Gastroesophageal sphincter (tissue), 4 donors: ENCODE results near the gene STEAP3. TPM values are rescaled to one million over a fixed set of nuclear protein-coding genes. Genes with fewer than 3 reads are reported as not detected.

Source experiments
- ATAC-seq: fragments of 150-250 bp; one replicate; pipeline ENCODE4 v1.9.1; 2016; ENCODE audit warnings: mild to moderate bottlenecking, moderate library complexity
- H3K27ac ChIP-seq, 4 donors: fragments of 200-600 bp; sonication (generic) in 3 of 4; 1 replicate in 3 of 4; 2 replicates in 1 of 4; pipeline ENCODE4 v1.5.1; 2016 to 2019
- H3K27me3 ChIP-seq: fragments of 200-600 bp; sonication (generic); one replicate; pipeline ENCODE4 v1.5.1; 2019
- H3K36me3 ChIP-seq, 2 donors: fragments of 200-600 bp; sonication (generic); one replicate each; pipeline ENCODE4 v1.5.1; 2019; ENCODE audit warnings: control low read depth in 1 of 2
- H3K4me1 ChIP-seq, 3 donors: fragments of 200-600 bp; sonication (generic); 1 replicate in 2 of 3; 2 replicates in 1 of 3; pipeline ENCODE4 v1.5.1; 2016 to 2019; ENCODE audit warnings: control low read depth in 2 of 3
- H3K4me3 ChIP-seq, 2 donors: fragments of 200-600 bp; sonication (generic); one replicate each; pipeline ENCODE4 v1.5.1; 2019; ENCODE audit warnings: mild to moderate bottlenecking in 1 of 2, moderate library complexity in 1 of 2
- H3K9me3 ChIP-seq, 3 donors: fragments of 200-600 bp; sonication (generic); one replicate each; pipeline ENCODE4 v1.5.1; 2017 to 2019; ENCODE audit warnings: control low read depth in 2 of 3
- CTCF ChIP-seq, 4 experiments: fragments of 200-600 bp in 2 of 4; fragments of 450-650 bp in 2 of 4; sonication (generic) in 1 of 4; IDR thresholded peaks; one replicate each; pipeline ENCODE4 v1.5.1; 2017 to 2019; ENCODE audit warnings: antibody characterized with exemption in 4 of 4, mild to moderate bottlenecking in 2 of 4, moderate library complexity in 2 of 4
- EP300 ChIP-seq: sonication (generic); formaldehyde crosslinking; IDR thresholded peaks from one replicate; pipeline ENCODE4 v1.6.1; 2017; ENCODE audit warnings: antibody characterized with exemption, mild to moderate bottlenecking
- POLR2A ChIP-seq, 2 donors: fragments of 450-650 bp; IDR thresholded peaks; one replicate each; pipeline ENCODE4 v1.6.1; 2017; ENCODE audit warnings: antibody characterized with exemption in 2 of 2, mild to moderate bottlenecking in 2 of 2, moderate library complexity in 1 of 2
- POLR2AphosphoS5 ChIP-seq: sonication (generic); formaldehyde crosslinking; IDR thresholded peaks from one replicate; pipeline ENCODE4 v1.6.1; 2017; ENCODE audit warnings: antibody characterized with exemption
- WGBS, 2 donors: methylation state at CpG; one replicate each; pipeline ENCODE4 v1.1.5; 2018; ENCODE audit warnings: low coverage in 1 of 2; 5-methylcytosine and 5-hydroxymethylcytosine counted together
- total RNA-seq, 4 donors: library from RNA; depleted of rRNA; stranded (reverse); fragments of >200 nt; gene quantifications; one replicate each; pipeline ENCODE4 v1.1.0, GENCODE V29; 2016

The STEAP3 gene
- total RNA-seq, 4 donors from 2014 or later, result 2.0 to 10.6 (median 4.6) TPM

DNA sequence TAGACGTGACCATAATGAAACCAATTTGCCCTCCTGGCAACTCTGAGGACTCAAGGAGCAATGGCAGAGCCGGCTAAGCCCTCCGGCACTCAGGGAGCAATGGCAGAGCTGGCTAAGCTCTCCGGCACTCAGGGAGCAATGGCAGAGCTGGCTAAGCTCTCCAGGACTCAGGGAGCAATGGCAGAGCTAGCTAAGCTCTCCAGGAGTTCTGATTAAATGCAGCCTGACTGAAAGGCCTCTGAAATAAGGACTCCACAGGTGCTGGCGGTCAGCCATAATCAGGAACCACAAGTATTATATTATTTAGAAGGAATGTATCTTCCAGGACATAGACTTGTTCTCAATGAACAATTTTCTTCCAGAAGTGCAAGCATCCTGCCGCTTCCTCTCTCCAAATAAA, 77.8 kb downstream of the STEAP3 start:
- Histone ChIP-seq H3K36me3 (peaks cover 0 to 7% of the 10 kb centered on the region in 2 donors), H3K4me1 (no peaks in the 10 kb centered on the region), H3K9me3 (no peaks in the 10 kb centered on the region), H3K4me3 (no peak overlapping the region), H3K27me3 (no peaks in the 10 kb centered on the region), H3K27ac (no peak overlapping the region)
- TF ChIP-seq EP300 (no peak), POLR2A (IDR thresholded peaks at IDR 0.05) (no peak), POLR2AphosphoS5 (no peak), CTCF (IDR thresholded peaks at IDR 0.05) (no peak)
- WGBS, 2 donors, result 89 to 98% methylated on average over 4 to 5 of the region's 6 CpGs
- no peak for ATAC-seq

- Histone ChIP-seq H3K27me3 (no peaks in the 10 kb centered on the region), H3K9me3 (no peaks in the 10 kb centered on the region), H3K4me3 (no peak overlapping the region), H3K36me3 (peaks cover 0 to 7% of the 10 kb centered on the region in 2 donors), H3K4me1 (no peaks in the 10 kb centered on the region), H3K27ac (no peak overlapping the region)
- TF ChIP-seq CTCF (IDR thresholded peaks at IDR 0.05) (no peak), POLR2A (IDR thresholded peaks at IDR 0.05) (no peak), POLR2AphosphoS5 (no peak), EP300 (no peak)
- ATAC-seq, result no peak
- WGBS, 2 donors, result 78 to 95% methylated on average over 2 of the region's 2 CpGs
Observed at GRCh38 chr2:119304847-119305246, 81.2 kb downstream of the STEAP3 start.

DNA sequence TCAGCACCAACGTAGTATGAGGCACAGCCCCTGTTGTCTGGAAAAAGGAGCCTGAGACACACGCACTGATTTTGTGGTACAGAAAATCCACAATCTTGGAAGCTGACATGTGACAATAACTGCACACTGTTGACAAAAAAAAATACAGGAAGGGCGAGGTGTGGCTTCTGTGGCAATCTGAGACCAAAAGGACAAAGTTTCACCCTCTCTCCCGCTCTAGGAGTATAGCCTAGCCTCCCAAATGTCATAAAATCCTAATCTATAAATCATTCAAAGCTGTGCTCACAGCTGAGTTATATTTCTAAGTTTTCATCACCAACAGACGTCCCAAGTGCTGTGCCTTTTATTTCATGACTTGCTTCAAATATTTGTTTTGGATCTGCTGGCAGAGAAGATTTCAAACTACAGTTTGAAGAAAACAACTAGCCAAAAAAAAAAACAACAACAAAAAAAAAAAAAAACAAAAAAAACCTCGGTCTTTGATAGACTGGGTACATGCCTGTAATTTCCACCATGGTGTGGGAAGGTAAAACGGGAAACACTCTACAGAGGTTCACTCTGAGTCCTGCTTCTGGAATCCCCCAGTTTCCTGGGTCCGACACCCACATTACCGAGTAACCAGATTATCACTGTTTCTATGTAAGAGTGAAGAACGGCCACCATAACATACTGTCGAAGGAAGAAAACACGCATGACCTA, 82.0 kb downstream of the STEAP3 start:
- Histone ChIP-seq H3K9me3 (no peaks in the 10 kb centered on the region), H3K27me3 (no peaks in the 10 kb centered on the region), H3K4me3 (no peak overlapping the region), H3K27ac (no peak overlapping the region), H3K4me1 (no peaks in the 10 kb centered on the region), H3K36me3 (peaks cover 0 to 8% of the 10 kb centered on the region in 2 donors)
- no peak for ATAC-seq
- 67 to 93% methylated on average over 3 to 12 of the region's 12 CpGs for WGBS, 2 donors
- TF ChIP-seq POLR2A (IDR thresholded peaks at IDR 0.05), result no peak
- TF ChIP-seq EP300, result no peak
- TF ChIP-seq POLR2AphosphoS5, result no peak
- TF ChIP-seq CTCF (IDR thresholded peaks at IDR 0.05), result no peak

DNA sequence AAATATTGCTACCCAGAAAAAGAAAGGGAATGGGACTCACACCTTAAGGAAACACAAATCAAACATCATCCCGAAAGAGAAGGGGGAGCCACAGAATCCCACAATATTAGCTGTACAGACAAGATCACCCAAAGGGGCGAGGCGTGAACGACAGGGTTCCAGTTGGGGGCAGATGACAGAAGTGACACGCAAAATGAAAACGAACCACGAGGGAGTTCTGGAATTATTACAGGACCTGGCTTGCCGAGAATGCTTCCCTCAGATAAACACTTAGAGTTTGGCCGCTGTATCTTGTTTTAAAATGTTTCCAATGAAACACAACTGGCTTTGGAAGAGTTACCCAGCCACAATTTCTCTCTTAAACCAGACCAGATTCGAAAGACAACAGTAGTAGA, 82.6 kb downstream of the STEAP3 start:
- H3K9me3 ChIP-seq, result no peaks in the 10 kb centered on the region
- H3K4me3 ChIP-seq, result no peak overlapping the region

More for the DNA sequence above, 82.6 kb downstream of the STEAP3 start:
- Histone ChIP-seq H3K27me3 (no peaks in the 10 kb centered on the region), H3K27ac (no peak overlapping the region), H3K4me1 (no peaks in the 10 kb centered on the region), H3K36me3 (peaks cover 0 to 11% of the 10 kb centered on the region in 2 donors)
- ATAC-seq, result no peak
- 55 to 57% methylated on average over 8 to 10 of the region's 10 CpGs for WGBS, 2 donors
- TF ChIP-seq CTCF (IDR thresholded peaks at IDR 0.05), result no peak
- no peak for TF ChIP-seq EP300
- no peak for TF ChIP-seq POLR2A (IDR thresholded peaks at IDR 0.05)
- TF ChIP-seq POLR2AphosphoS5, result no peak
